H4 (cell line): Measurements from ENCODE around the gene IMMP1L. TPM values are rescaled to one million over a fixed set of nuclear protein-coding genes. Genes with fewer than 3 reads are reported as not detected.
A peak's percentile ranks its signal among the peaks of the same experiment; 100 is the strongest.

ENCODE experiments used
- DNase-seq: peaks from one replicate; pipeline ENCODE4 v3.0.0-alpha.2; 2015; ENCODE audit warnings: low spot score
- total RNA-seq: library from RNA; depleted of rRNA; stranded (reverse); fragments of >200 nt; shearing (Covaris generic); gene quantifications from 2 replicates; pipeline ENCODE4 v1.2.3, GENCODE V29; 2014

Gene IMMP1L
- total RNA-seq, 1 experiment from 2014 or later, result 44.4 TPM

- DNase-seq, result no peak
These were observed 31.7 kb downstream of the IMMP1L start for GRCh38 chr11:31477528-31478222.

- DNase-seq, result no peak
These were observed 35.3 kb downstream of the IMMP1L start for GRCh38 chr11:31474083-31474482.

GRCh38 chr11:31464436-31464835 is 45.0 kb downstream of the IMMP1L start:
- DNase-seq, result no peak

GRCh38 chr11:31455177-31455576 is 54.2 kb downstream of the IMMP1L start:
- no peak for DNase-seq

GRCh38 chr11:31450841-31451240 is 58.6 kb downstream of the IMMP1L start:
- DNase-seq, result no peak

GRCh38 chr11:31449040-31449439 is 60.4 kb downstream of the IMMP1L start:
- no peak for DNase-seq

- DNase-seq, result no peak
These were observed 63.8 kb downstream of the IMMP1L start for GRCh38 chr11:31445621-31446020.

- no peak for DNase-seq
These were observed 65.6 kb downstream of the IMMP1L start for GRCh38 chr11:31443802-31444201.

- DNase-seq, result no peak
These were observed 67.3 kb downstream of the IMMP1L start for GRCh38 chr11:31442086-31442485.

GRCh38 chr11:31441296-31441695 is 68.1 kb downstream of the IMMP1L start:
- DNase-seq, result no peak

GRCh38 chr11:31437742-31438435 is 71.5 kb downstream of the IMMP1L start:
- DNase-seq, result peak; percentile 11

GRCh38 chr11:31433851-31434250 is 75.6 kb downstream of the IMMP1L start:
- DNase-seq, result no peak

GRCh38 chr11:31424652-31425051 is 84.8 kb downstream of the IMMP1L start:
- DNase-seq, result no peak

GRCh38 chr11:31422703-31423102 is 86.7 kb downstream of the IMMP1L start:
- DNase-seq, result no peak

- DNase-seq, result no peak
These were observed 87.6 kb downstream of the IMMP1L start for GRCh38 chr11:31421820-31422219.

- DNase-seq, result no peak
These were observed 89.8 kb downstream of the IMMP1L start for GRCh38 chr11:31419669-31420068.

- DNase-seq, result no peak
These were observed 90.3 kb downstream of the IMMP1L start for GRCh38 chr11:31419138-31419537.

GRCh38 chr11:31417816-31418215 is 91.6 kb downstream of the IMMP1L start:
- DNase-seq, result no peak

GRCh38 chr11:31417357-31417756 is 92.1 kb downstream of the IMMP1L start:
- no peak for DNase-seq

GRCh38 chr11:31415435-31415834 is 94.0 kb downstream of the IMMP1L start:
- no peak for DNase-seq

GRCh38 chr11:31414338-31414737 is 95.1 kb downstream of the IMMP1L start:
- DNase-seq, result no peak

GRCh38 chr11:31412946-31413345 is 96.5 kb downstream of the IMMP1L start:
- no peak for DNase-seq

- DNase-seq, result no peak
These were observed 101.2 kb downstream of the IMMP1L start for GRCh38 chr11:31408201-31408600.

- DNase-seq, result no peak
These were observed 104.8 kb downstream of the IMMP1L start for GRCh38 chr11:31404614-31405013.
